Gastroesophageal sphincter (tissue), 4 donors: ENCODE measurements around the gene IGFLR1. TPM values are rescaled to one million over a fixed set of nuclear protein-coding genes. Genes with fewer than 3 reads are reported as not detected.

Experiments used
- ATAC-seq: fragments of 150-250 bp; one replicate; pipeline ENCODE4 v1.9.1; 2016; ENCODE audit warnings: mild to moderate bottlenecking, moderate library complexity
- H3K27ac ChIP-seq, 4 donors: fragments of 200-600 bp; sonication (generic) in 3 of 4; 1 replicate in 3 of 4; 2 replicates in 1 of 4; pipeline ENCODE4 v1.5.1; 2016 to 2019
- H3K27me3 ChIP-seq: fragments of 200-600 bp; sonication (generic); one replicate; pipeline ENCODE4 v1.5.1; 2019
- H3K36me3 ChIP-seq, 2 donors: fragments of 200-600 bp; sonication (generic); one replicate each; pipeline ENCODE4 v1.5.1; 2019; ENCODE audit warnings: control low read depth in 1 of 2
- H3K4me1 ChIP-seq, 3 donors: fragments of 200-600 bp; sonication (generic); 1 replicate in 2 of 3; 2 replicates in 1 of 3; pipeline ENCODE4 v1.5.1; 2016 to 2019; ENCODE audit warnings: control low read depth in 2 of 3
- H3K4me3 ChIP-seq, 2 donors: fragments of 200-600 bp; sonication (generic); one replicate each; pipeline ENCODE4 v1.5.1; 2019; ENCODE audit warnings: mild to moderate bottlenecking in 1 of 2, moderate library complexity in 1 of 2
- H3K9me3 ChIP-seq, 3 donors: fragments of 200-600 bp; sonication (generic); one replicate each; pipeline ENCODE4 v1.5.1; 2017 to 2019; ENCODE audit warnings: control low read depth in 2 of 3
- CTCF ChIP-seq, 4 experiments: fragments of 200-600 bp in 2 of 4; fragments of 450-650 bp in 2 of 4; sonication (generic) in 1 of 4; IDR thresholded peaks; one replicate each; pipeline ENCODE4 v1.5.1; 2017 to 2019; ENCODE audit warnings: antibody characterized with exemption in 4 of 4, mild to moderate bottlenecking in 2 of 4, moderate library complexity in 2 of 4
- EP300 ChIP-seq: sonication (generic); formaldehyde crosslinking; IDR thresholded peaks from one replicate; pipeline ENCODE4 v1.6.1; 2017; ENCODE audit warnings: antibody characterized with exemption, mild to moderate bottlenecking
- POLR2A ChIP-seq, 2 donors: fragments of 450-650 bp; IDR thresholded peaks; one replicate each; pipeline ENCODE4 v1.6.1; 2017; ENCODE audit warnings: antibody characterized with exemption in 2 of 2, mild to moderate bottlenecking in 2 of 2, moderate library complexity in 1 of 2
- POLR2AphosphoS5 ChIP-seq: sonication (generic); formaldehyde crosslinking; IDR thresholded peaks from one replicate; pipeline ENCODE4 v1.6.1; 2017; ENCODE audit warnings: antibody characterized with exemption
- WGBS, 2 donors: methylation state at CpG; one replicate each; pipeline ENCODE4 v1.1.5; 2018; ENCODE audit warnings: low coverage in 1 of 2; 5-methylcytosine and 5-hydroxymethylcytosine counted together
- total RNA-seq, 4 donors: library from RNA; depleted of rRNA; stranded (reverse); fragments of >200 nt; gene quantifications; one replicate each; pipeline ENCODE4 v1.1.0, GENCODE V29; 2016

The IGFLR1 gene
- total RNA-seq, 4 donors from 2014 or later = 4.6 to 14.3 (median 6.7) TPM

- Histone ChIP-seq H3K27me3 (peaks cover 16% of the 10 kb centered on the region), H3K9me3 (no peaks in the 10 kb centered on the region), H3K4me1 (peaks cover 0 to 15% (median 0%) of the 10 kb centered on the region in 3 donors), H3K36me3 (no peaks in the 10 kb centered on the region), H3K27ac (no peak overlapping the region), H3K4me3 (no peak overlapping the region)
- TF ChIP-seq POLR2A (IDR thresholded peaks at IDR 0.05) = no peak
- no peak for TF ChIP-seq POLR2AphosphoS5
- no peak for TF ChIP-seq CTCF (IDR thresholded peaks at IDR 0.05)
- TF ChIP-seq EP300 = no peak
- no peak for ATAC-seq
- WGBS, 2 donors = 75% methylated on average over 2 of the region's 9 CpGs; no CpG with 5 or more reads in 1 of the 2 donors
Observed at GRCh38 chr19:35703343-35703742, 38.9 kb downstream of the IGFLR1 start.

GRCh38 chr19:35702223-35703012 lies 39.8 kb downstream of the IGFLR1 start:
- Histone ChIP-seq H3K27me3 (peaks cover 16% of the 10 kb centered on the region), H3K9me3 (no peaks in the 10 kb centered on the region), H3K4me1 (peaks cover 0 to 15% (median 0%) of the 10 kb centered on the region in 3 donors), H3K4me3 (peak overlapping the region; percentile 46 to 62), H3K27ac (peak overlapping the region in 3 of 4 donors; percentile 14 to 71 (median 53)), H3K36me3 (no peaks in the 10 kb centered on the region)
- TF ChIP-seq EP300 = no peak
- no peak for TF ChIP-seq CTCF (IDR thresholded peaks at IDR 0.05)
- TF ChIP-seq POLR2AphosphoS5 = no peak
- TF ChIP-seq POLR2A (IDR thresholded peaks at IDR 0.05) = no peak
- WGBS, 2 donors = 0% methylated on average over 1 to 9 of the region's 50 CpGs
- ATAC-seq = peak; percentile 100

GRCh38 chr19:35696835-35697234 lies 45.4 kb downstream of the IGFLR1 start:
- 71 to 100% methylated on average over 1 to 4 of the region's 4 CpGs for WGBS, 2 donors
- Histone ChIP-seq H3K9me3 (no peaks in the 10 kb centered on the region), H3K4me1 (peaks cover 0 to 3% (median 0%) of the 10 kb centered on the region in 3 donors), H3K27me3 (no peaks in the 10 kb centered on the region), H3K27ac (no peak overlapping the region), H3K4me3 (no peak overlapping the region), H3K36me3 (no peaks in the 10 kb centered on the region)
- TF ChIP-seq EP300 (no peak), POLR2A (IDR thresholded peaks at IDR 0.05) (no peak), CTCF (IDR thresholded peaks at IDR 0.05) (no peak), POLR2AphosphoS5 (no peak)
- ATAC-seq = no peak

- no peaks in the 10 kb centered on the region for H3K4me1 ChIP-seq
- no peak for ATAC-seq
- TF ChIP-seq EP300 (no peak), POLR2AphosphoS5 (no peak), CTCF (IDR thresholded peaks at IDR 0.05) (no peak), POLR2A (IDR thresholded peaks at IDR 0.05) (no peak)
- H3K4me3 ChIP-seq = no peak overlapping the region
- no peaks in the 10 kb centered on the region for H3K27me3 ChIP-seq
- WGBS, 2 donors = 85 to 95% methylated on average over 2 of the region's 2 CpGs
- H3K9me3 ChIP-seq = no peaks in the 10 kb centered on the region
- no peak overlapping the region for H3K27ac ChIP-seq
- H3K36me3 ChIP-seq = no peaks in the 10 kb centered on the region
Observed at GRCh38 chr19:35695895-35696422, 46.3 kb downstream of the IGFLR1 start.
